Keratinocyte (primary cell): Measurements from ENCODE around the gene BEGAIN. TPM values are rescaled to one million over a fixed set of nuclear protein-coding genes. Genes with fewer than 3 reads are reported as not detected.

Experiments
- DNase-seq: peaks from one replicate; pipeline ENCODE4 v3.0.0-alpha.2; 2011; ENCODE audit warnings: low read depth, missing footprints, low spot score
- FAIRE-seq: peaks from 2 replicates; lab custom pipeline; 2011; peaks lifted over from hg19 to GRCh38; lab: Jason Lieb, UNC
- H2AFZ ChIP-seq: 2 replicates; pipeline ENCODE4 v1.6.0; 2012; ENCODE audit warnings: low read length, control low read depth, inconsistent platforms; ENCODE audit not compliant: control insufficient read depth
- H3K27ac ChIP-seq: 2 replicates; pipeline ENCODE4 v1.5.1; 2011; ENCODE audit warnings: low read length; ENCODE audit not compliant: control insufficient read depth, insufficient read depth
- H3K27me3 ChIP-seq: 3 replicates; pipeline ENCODE4 v1.6.0; 2011; ENCODE audit warnings: low read length; ENCODE audit not compliant: control insufficient read depth, insufficient read depth; ENCODE audit errors: extremely low read depth
- H3K36me3 ChIP-seq, 2 experiments: 2 replicates in 1 of 2; 3 replicates in 1 of 2; pipeline ENCODE4 v1.5.1; 2011; ENCODE audit warnings: low read length in 2 of 2, mild to moderate bottlenecking in 1 of 2; ENCODE audit not compliant: control insufficient read depth in 2 of 2, insufficient read depth in 2 of 2; ENCODE audit errors: extremely low read depth in 1 of 2
- H3K4me1 ChIP-seq: 3 replicates; pipeline ENCODE4 v1.5.1; 2011; ENCODE audit warnings: low read length; ENCODE audit not compliant: control insufficient read depth, insufficient read depth; ENCODE audit errors: extremely low read depth
- H3K4me2 ChIP-seq: 3 replicates; pipeline ENCODE4 v1.6.0; 2011; ENCODE audit warnings: low read depth, low read length; ENCODE audit not compliant: control insufficient read depth, insufficient read depth; ENCODE audit errors: extremely low read depth
- H3K4me3 ChIP-seq, 3 experiments: fragments of 200-600 bp in 1 of 3; sonication (generic) in 1 of 3; 2 replicates in 2 of 3; 3 replicates in 1 of 3; pipeline ENCODE4 v1.5.1; 2011 to 2016; ENCODE audit warnings: low read length in 3 of 3, mild to moderate bottlenecking in 3 of 3, control low read depth in 2 of 3, inconsistent platforms in 1 of 3, low read depth in 1 of 3, mixed read lengths in 1 of 3, mixed run types in 1 of 3, moderate library complexity in 1 of 3; ENCODE audit not compliant: control insufficient read depth in 2 of 3, insufficient read depth in 2 of 3; ENCODE audit errors: extremely low read depth in 1 of 3
- H3K79me2 ChIP-seq: 2 replicates; pipeline ENCODE4 v1.6.0; 2012; ENCODE audit warnings: low read length; ENCODE audit not compliant: control insufficient read depth, insufficient read depth
- H3K9ac ChIP-seq: 3 replicates; pipeline ENCODE4 v1.6.0; 2011; ENCODE audit warnings: low read length; ENCODE audit not compliant: control insufficient read depth, insufficient read depth; ENCODE audit errors: extremely low read depth
- H3K9me1 ChIP-seq: 3 replicates; pipeline ENCODE4 v1.6.0; 2011; ENCODE audit warnings: low read length; ENCODE audit not compliant: control insufficient read depth, insufficient read depth; ENCODE audit errors: extremely low read depth
- H3K9me3 ChIP-seq: 2 replicates; pipeline ENCODE4 v1.5.1; 2012; ENCODE audit warnings: low read depth, low read length; ENCODE audit not compliant: control insufficient read depth
- H4K20me1 ChIP-seq: 3 replicates; pipeline ENCODE4 v1.6.0; 2011; ENCODE audit warnings: low read length; ENCODE audit not compliant: control insufficient read depth, insufficient read depth; ENCODE audit errors: extremely low read depth
- EZH2 ChIP-seq: IDR thresholded peaks from one replicate; pipeline ENCODE4 v1.6.1; 2012; ENCODE audit warnings: inconsistent platforms, mild to moderate bottlenecking, low read length, moderate library complexity
- dilution Hi-C: fragments of 300-500 bp; cut with MboI; formaldehyde crosslinking; loops from one replicate; pipeline ENCODE4 v1.7.0; 2020; ENCODE audit warnings: low sequenced_read_pairs; ENCODE audit not compliant: extremely low pct_ligation_motif_present
- polyA plus RNA-seq, 5 experiments: library from polyadenylated mRNA; depleted of rRNA in 3 of 5; stranded (reverse) in 3 of 5; stranded (forward) in 1 of 5; unstranded in 1 of 5; fragments of >200 nt; gene quantifications; 1 replicate in 1 of 5; 2 replicates in 3 of 5; 3 replicates in 1 of 5; pipeline versions ENCODE4 v1.2.1 to v1.2.3, GENCODE V29; 2011 to 2012; ENCODE audit warnings: missing spikeins in 2 of 5, low read depth in 1 of 5, low replicate concordance in 1 of 5
- TF ChIP-seq, protein P1 (sequence below), 3 experiments: IDR thresholded peaks in 1 of 3; conservative IDR thresholded peaks in 1 of 3; optimal IDR thresholded peaks in 1 of 3; 2 replicates in 2 of 3; 3 replicates in 1 of 3; pipeline versions ENCODE3 to v1.5.1; 2011; ENCODE audit warnings: low read length in 3 of 3, mild to moderate bottlenecking in 3 of 3, moderate library complexity in 2 of 3, control low read depth in 1 of 3, inconsistent platforms in 1 of 3; ENCODE audit not compliant: insufficient read depth in 2 of 3; ENCODE audit errors: extremely low read depth in 1 of 3

Gene BEGAIN
- polyA plus RNA-seq, 1 donor (not counting 4 experiments of a cell fraction or from before 2014, with no cell fraction given): 0.25 TPM

GRCh38 chr14:100585448-100586152 is 1.6 kb downstream of the BEGAIN start:
- Histone ChIP-seq H3K79me2 (no peaks in the 10 kb centered on the region), H3K27ac (no peak overlapping the region), H3K36me3 (no peaks in the 10 kb centered on the region), H3K9me3 (no peaks in the 10 kb centered on the region), H3K4me1 (no peaks in the 10 kb centered on the region), H4K20me1 (no peaks in the 10 kb centered on the region), H3K9me1 (no peaks in the 10 kb centered on the region), H3K4me2 (no peak overlapping the region), H2AFZ (no peak overlapping the region), H3K27me3 (peaks cover 20% of the 10 kb centered on the region), H3K4me3 (no peak overlapping the region), H3K9ac (no peak overlapping the region)
- TF ChIP-seq, protein P1, sequence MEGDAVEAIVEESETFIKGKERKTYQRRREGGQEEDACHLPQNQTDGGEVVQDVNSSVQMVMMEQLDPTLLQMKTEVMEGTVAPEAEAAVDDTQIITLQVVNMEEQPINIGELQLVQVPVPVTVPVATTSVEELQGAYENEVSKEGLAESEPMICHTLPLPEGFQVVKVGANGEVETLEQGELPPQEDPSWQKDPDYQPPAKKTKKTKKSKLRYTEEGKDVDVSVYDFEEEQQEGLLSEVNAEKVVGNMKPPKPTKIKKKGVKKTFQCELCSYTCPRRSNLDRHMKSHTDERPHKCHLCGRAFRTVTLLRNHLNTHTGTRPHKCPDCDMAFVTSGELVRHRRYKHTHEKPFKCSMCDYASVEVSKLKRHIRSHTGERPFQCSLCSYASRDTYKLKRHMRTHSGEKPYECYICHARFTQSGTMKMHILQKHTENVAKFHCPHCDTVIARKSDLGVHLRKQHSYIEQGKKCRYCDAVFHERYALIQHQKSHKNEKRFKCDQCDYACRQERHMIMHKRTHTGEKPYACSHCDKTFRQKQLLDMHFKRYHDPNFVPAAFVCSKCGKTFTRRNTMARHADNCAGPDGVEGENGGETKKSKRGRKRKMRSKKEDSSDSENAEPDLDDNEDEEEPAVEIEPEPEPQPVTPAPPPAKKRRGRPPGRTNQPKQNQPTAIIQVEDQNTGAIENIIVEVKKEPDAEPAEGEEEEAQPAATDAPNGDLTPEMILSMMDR (optimal IDR thresholded peaks at IDR 0.05 in 1 of 3, IDR thresholded peaks at IDR 0.05 in 1 of 3, conservative IDR thresholded peaks at IDR 0.05 in 1 of 3; ENCODE audit: extremely low read depth in 1 of 3, insufficient read depth in 2 of 3, low read length in 3 of 3): no peak
- TF ChIP-seq EZH2: no peak
- DNase-seq (no peak), FAIRE-seq (no peak)
- dilution Hi-C loops: no loop called here

DNA sequence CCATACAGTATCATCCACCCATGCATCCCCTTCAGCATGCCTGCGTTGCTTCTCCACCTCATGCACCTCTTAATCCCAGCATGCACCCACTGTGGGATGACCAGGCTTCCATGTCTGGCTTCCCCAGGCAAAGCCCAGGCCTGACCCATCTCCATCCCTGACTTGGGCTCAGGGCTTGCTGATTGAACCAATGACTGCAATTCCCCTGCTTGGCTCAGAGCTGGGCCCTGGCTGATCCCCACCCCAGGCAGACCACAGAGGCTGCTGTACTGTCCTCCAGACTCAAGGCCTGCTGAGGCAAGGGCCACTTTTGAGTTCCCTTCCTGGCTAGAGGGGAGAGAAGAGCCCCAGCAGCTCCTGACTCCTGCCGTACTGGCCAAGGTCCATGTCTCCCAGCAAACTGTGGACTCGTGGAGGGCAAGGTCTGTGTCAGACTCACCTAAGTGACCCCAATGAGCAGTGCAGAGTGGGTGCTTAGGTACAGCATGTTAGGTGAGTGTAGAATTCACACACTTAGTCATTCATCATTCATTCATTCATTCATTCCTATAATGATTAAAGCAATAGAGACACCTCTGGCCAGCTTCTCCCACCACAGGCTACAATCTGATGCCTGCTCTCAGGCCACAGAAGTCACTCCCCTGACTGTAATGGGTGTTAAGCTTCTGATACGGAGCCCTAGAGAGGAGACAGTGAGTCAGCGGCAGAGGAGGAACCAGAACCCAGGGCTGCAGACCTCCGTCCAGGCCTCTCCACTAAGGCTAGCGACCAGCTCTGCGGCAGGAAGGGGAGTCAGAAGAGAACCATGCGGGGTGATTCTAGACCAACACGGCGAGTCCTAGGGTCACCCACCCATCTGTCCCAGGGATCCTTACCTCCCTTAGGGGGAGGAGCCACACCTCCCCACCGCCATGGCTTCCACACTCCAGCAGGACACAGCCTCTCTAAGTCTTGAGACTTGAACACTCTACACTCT is 2.9 kb downstream of the BEGAIN start:
- dilution Hi-C loops: no loop called here
- TF ChIP-seq, protein P1 (optimal IDR thresholded peaks at IDR 0.05 in 1 of 3, IDR thresholded peaks at IDR 0.05 in 1 of 3, conservative IDR thresholded peaks at IDR 0.05 in 1 of 3; ENCODE audit: extremely low read depth in 1 of 3, insufficient read depth in 2 of 3, low read length in 3 of 3): no peak
- no peak for TF ChIP-seq EZH2
- no peak overlapping the region for H3K4me2 ChIP-seq
- no peaks in the 10 kb centered on the region for H3K36me3 ChIP-seq
- no peaks in the 10 kb centered on the region for H3K4me1 ChIP-seq
- H3K4me3 ChIP-seq: no peak overlapping the region
- no peaks in the 10 kb centered on the region for H3K9me3 ChIP-seq
- DNase-seq (no peak), FAIRE-seq (no peak)
- H4K20me1 ChIP-seq: no peaks in the 10 kb centered on the region
- H2AFZ ChIP-seq: no peak overlapping the region
- no peaks in the 10 kb centered on the region for H3K9me1 ChIP-seq
- H3K9ac ChIP-seq: no peak overlapping the region
- peaks cover 20% of the 10 kb centered on the region for H3K27me3 ChIP-seq
- no peak overlapping the region for H3K27ac ChIP-seq
- no peaks in the 10 kb centered on the region for H3K79me2 ChIP-seq
